HG02938 (cell line): Measurements from ENCODE around the gene DLGAP1.

Experiments used
- ATAC-seq: cut with Tn5 transposase; IDR thresholded peaks from one replicate; pipeline ENCODE4 v1.9.1; 2021; ENCODE audit warnings: mild to moderate bottlenecking, moderate library complexity; ENCODE audit not compliant: unreplicated experiment

Gene DLGAP1

DNA sequence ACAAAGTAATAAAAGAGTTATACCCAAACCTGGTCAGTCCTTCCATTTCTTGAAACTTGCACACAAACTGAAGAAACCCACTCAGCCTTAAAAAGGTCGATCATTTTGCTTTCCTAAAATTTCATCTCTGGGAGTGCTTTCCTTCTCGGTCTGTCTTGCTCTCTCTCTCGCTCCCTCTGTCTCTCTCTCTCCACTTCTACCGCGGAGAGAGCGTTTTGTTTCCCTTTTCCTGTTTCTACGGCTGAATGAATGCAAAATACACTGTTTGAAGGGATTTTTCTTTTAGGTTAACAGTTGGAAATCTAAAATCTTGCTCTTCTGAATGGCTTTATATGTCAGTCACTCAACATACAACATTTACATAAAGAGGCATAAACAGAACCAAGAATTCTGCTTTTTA, 581.0 kb downstream of the DLGAP1 start:
- ATAC-seq = no peak

DNA sequence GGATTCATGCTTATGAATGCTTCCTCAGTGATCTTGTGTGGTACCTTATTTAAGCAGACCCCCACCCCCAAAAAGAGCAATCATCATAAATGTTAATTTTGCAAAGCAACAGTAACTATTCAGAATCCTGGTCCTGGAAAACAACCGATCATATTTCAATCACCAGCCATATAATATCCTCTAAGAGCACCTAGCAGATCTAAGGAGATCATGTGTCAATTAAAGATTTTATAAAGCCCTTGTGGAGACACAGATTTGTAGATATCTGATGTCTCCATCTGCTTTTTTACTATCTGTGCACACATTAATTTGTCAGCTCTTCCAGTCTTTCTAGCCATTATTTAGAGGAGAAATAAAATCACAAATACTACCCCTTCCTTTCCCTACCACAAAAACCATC, 581.4 kb downstream of the DLGAP1 start:
- no peak for ATAC-seq

GRCh38 chr18:3873211-3873610, 581.9 kb downstream of the DLGAP1 start:
- no peak for ATAC-seq

DNA sequence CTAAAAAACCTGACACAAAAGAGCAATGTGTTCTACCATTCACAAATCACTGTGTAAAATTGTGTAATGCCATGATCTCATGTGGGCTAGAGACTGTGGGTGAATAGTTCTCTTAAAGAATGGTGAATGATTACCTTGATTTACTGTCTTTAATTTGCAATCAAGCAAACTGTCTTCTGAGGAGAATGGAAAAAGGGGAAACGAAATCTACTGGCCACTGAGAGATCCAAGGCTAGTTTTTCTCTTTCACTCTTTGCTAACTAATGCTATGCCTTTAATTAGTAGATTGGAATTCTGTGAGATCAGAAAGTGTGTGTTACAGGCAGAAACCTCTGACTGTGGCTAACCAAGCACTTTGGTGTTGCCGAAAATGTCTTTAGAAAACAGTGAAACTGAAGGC, 582.5 kb downstream of the DLGAP1 start:
- ATAC-seq = no peak

DNA sequence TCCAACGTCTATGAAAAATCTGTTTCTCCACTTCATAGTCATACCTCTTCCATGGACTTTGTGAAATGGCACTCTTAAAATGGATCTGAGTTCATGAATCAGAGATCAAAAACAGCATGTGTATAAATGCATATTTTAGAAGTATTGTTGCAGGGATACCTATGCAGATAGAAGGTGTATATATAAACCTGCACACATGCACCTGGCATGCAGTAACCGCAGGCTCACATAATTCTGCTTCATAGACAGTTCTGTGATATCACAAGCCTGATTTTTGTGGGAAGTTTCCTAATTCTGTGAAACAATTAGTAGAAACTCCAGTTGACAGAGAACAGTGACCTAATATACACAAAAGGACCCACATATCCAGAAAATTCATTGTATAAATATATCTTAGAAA, 583.4 kb downstream of the DLGAP1 start:
- ATAC-seq = no peak

GRCh38 chr18:3870914-3871313, 584.2 kb downstream of the DLGAP1 start:
- no peak for ATAC-seq

- no peak for ATAC-seq
Measured at GRCh38 chr18:3869848-3870247, 585.3 kb downstream of the DLGAP1 start.

DNA sequence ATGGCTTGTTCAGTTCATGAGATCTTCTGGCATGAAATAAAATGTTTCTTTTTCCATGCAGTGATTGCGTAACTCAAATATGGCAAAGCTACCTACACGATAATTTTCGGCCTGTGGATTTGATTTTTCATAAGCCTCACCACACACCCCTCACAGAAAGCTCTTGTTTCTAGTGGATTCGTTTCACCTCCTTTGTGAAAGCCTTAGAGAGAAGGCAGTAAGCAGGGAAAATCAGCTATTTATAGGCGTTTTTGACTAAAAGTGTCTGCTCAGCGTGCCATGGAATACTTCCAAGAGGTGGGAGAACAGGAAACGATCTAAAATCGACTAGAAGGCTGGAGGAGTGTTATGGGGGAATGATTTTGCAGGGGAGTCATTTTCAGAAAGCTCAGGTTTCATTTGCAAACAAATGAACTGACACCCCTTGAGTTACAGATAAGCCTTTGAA, 587.2 kb downstream of the DLGAP1 start:
- ATAC-seq = no peak

DNA sequence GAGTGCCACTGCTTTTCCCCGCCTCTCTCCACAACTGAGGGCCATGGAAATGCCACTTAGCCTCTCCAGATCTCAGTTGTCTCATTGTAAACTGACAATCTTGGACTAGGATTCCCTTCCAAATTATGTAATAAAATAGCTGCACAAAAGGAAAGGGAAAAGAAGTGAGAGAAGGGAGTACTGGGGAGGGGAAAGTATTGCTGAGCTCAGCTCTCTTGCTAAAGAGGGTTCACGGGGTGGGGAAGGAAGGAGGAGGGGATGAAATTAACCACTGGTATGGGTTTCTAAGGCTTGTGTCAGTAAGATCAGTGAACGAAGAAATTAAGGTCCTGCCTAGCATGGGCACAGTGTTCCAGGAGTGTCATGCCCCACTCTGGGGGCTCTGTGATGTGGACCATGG, 587.9 kb downstream of the DLGAP1 start:
- no peak for ATAC-seq

- no peak for ATAC-seq
Measured at GRCh38 chr18:3864669-3865298, 590.3 kb downstream of the DLGAP1 start.

GRCh38 chr18:3863593-3863992, 591.5 kb downstream of the DLGAP1 start:
- ATAC-seq = no peak

DNA sequence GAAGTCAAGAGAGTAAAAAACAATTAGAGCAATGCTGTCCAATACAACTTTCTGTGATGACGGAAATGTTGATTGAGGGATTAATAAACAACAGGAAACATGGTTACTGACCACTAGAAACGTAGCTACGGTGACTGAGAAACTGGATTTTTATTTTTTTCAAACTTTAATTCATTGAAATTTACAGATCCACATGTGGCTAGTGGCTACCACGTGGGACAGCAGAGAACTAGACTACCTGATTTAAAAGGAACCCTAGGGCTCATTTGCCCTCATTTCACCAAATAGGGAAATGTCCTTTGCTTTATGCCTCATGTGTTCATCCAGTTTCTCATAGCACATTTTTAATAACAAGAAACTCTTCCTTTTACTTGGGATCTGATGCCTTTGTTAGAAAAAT, 592.1 kb downstream of the DLGAP1 start:
- ATAC-seq = no peak

- no peak for ATAC-seq
Measured at GRCh38 chr18:3861495-3861894, 593.6 kb downstream of the DLGAP1 start.

DNA sequence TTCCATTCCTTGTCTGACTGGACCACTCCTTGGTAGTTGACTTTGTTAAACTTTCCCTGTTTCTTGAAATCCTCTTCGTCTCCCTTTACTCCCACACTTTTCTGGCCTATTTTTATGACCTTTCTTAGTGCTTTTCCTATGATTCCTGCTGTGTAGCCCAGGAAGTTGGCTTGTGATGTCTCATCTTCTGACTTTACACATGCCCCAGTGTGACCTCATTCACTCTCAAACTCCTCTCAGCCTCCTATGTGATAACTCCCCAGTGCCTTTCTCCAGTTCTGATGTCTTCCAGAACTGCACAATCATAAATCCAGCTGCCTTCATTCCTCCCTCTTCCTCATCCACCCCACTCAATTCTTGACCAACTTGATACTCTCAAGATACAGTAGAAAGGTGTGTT, 597.6 kb downstream of the DLGAP1 start:
- no peak for ATAC-seq

DNA sequence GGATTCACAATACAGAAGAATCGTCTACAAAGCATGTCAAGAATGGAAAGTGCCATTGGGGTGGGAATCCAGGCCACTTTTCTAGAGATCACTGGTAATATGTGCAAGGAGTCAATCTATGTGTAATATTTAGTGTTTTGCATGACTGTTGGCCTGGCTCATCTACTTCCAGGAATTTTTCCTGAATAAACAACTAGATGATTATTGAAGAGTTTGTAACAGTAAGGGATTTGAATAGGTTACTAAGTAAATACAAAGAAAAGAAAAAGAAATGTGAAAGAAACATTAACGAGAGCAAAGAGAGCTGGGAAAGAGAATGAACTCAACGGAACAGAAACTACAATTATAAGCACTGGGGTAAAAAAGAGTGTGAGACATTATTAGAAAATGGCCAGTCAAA, 599.1 kb downstream of the DLGAP1 start:
- no peak for ATAC-seq

DNA sequence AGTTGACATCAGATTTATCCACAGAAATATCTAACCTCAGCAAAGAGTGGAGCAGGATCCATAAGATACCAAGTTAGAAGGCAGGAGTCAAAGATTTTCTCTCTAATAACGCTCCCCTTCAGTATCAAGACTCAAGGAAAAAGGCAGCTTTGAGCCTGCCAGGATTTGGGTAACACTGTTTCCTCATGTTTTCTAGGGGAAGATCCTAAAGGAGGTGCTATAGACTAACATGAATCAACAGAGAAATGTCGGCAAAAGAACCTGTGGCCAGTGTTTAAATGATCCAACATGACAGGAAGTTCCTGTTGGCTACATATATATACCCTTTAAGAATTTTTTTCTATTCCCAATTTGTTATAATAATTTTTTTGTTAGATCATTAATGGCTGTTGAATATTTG, 602.8 kb downstream of the DLGAP1 start:
- no peak for ATAC-seq

GRCh38 chr18:3851159-3851558, 603.9 kb downstream of the DLGAP1 start:
- no peak for ATAC-seq

GRCh38 chr18:3848316-3848715, 606.8 kb downstream of the DLGAP1 start:
- no peak for ATAC-seq

DNA sequence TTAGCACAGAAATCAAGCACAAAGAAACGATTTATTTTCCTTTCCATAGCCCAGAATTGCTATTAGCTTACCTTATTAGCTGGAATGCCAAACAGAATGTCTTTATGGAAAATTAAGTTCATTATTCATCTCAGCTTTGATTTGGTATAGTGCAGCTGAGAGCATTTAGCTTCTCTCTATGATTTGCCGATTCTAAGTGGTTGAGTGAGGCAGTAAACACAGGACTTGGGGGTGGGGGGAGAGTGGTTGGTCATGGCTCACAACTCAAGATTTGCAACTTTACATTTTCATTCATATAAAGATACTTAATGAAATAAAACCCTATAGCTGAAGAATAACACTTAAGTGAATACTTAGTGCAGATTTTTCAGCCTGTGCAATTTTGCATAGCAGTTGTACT, 609.9 kb downstream of the DLGAP1 start:
- ATAC-seq = no peak

DNA sequence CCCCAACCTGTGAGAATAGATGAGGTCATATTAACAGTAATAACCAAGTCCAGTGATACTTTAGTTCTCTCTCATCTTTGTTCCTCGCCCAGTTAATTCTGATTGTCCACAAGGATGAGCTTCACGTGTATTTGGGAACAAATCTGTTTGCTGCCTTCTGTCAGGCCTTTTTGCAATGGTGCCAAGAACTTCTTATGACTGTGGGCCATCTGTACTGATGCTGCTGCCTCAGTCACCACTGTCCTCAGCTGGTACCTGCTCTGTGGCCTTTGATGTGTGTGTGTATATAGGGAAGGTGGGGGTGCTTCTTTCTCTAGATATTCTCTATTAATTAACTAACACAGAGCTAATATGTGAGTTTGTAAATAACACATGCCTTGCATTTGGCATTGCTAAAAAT, 612.3 kb downstream of the DLGAP1 start:
- ATAC-seq = no peak

DNA sequence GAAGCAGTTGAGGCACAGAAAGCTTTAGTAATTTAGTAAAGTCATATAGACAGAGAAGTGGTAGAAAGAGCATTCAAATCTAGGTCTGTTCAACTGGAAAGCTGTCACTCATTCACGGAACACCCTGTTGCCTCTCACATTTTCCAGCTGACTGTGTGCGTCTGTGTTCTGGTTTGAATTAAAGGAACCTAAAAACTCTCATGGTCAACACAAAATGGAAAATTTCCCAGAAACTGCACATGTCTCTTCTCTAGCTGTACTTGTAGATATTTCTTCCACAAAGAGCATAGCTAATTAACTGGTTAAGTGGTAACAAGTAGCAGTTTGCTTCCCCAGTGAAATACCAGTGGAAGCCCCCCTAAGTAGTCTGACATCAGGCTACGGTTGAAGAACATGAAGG, 614.3 kb downstream of the DLGAP1 start:
- ATAC-seq = no peak

- no peak for ATAC-seq
Measured at GRCh38 chr18:3839581-3839981, 615.5 kb downstream of the DLGAP1 start.
